ENCODE data around the gene KLHL17.

KLHL17 gene

GRCh38 chr1:923131-923990 is 37.0 kb upstream of the KLHL17 start, which contains the start of gene SAMD11:
SAMD11 (plus strand) TSS chr1:923923; CDS start chr1:924432, 509 bp downstream.
- DNase-seq: no peak

- no peak for DNase-seq
Measured at GRCh38 chr1:923991-924655, 36.3 kb upstream of the KLHL17 start.

GRCh38 chr1:924656-925560 is 35.5 kb upstream of the KLHL17 start:
- DNase-seq: no peak

- DNase-seq: no peak
Measured at GRCh38 chr1:925561-926421, 34.6 kb upstream of the KLHL17 start.

- no peak for DNase-seq
Measured at GRCh38 chr1:927234-927633, 33.1 kb upstream of the KLHL17 start.

GRCh38 chr1:927748-928147 is 32.6 kb upstream of the KLHL17 start:
- no peak for DNase-seq

- DNase-seq: no peak
Measured at GRCh38 chr1:928825-929661, 31.3 kb upstream of the KLHL17 start.

- DNase-seq: no peak
Measured at GRCh38 chr1:929712-930632, 30.4 kb upstream of the KLHL17 start.

- DNase-seq: no peak
Measured at GRCh38 chr1:930633-931138, 29.7 kb upstream of the KLHL17 start.

GRCh38 chr1:931380-932172 is 28.8 kb upstream of the KLHL17 start:
- no peak for DNase-seq

- DNase-seq: no peak
Measured at GRCh38 chr1:932173-932510, 28.2 kb upstream of the KLHL17 start.

GRCh38 chr1:932776-933602 is 27.4 kb upstream of the KLHL17 start:
- no peak for DNase-seq

- no peak for DNase-seq
Measured at GRCh38 chr1:933603-933940, 26.8 kb upstream of the KLHL17 start.

GRCh38 chr1:934991-935750 is 25.2 kb upstream of the KLHL17 start:
- no peak for DNase-seq

- no peak for DNase-seq
Measured at GRCh38 chr1:935751-936231, 24.6 kb upstream of the KLHL17 start.

GRCh38 chr1:936348-937264 is 23.8 kb upstream of the KLHL17 start:
- DNase-seq: no peak

Measured in activated CD4-positive, CD25-positive, alpha-beta regulatory T cell treated with anti-CD3 and anti-CD28 coated beads, Interleukin-2, amount 50 U/mL, for 72 hours (primary cell).